B cell (primary cell): ENCODE results near the gene GPATCH8.

ENCODE experiments used
- EZH2 ChIP-seq: IDR thresholded peaks from 2 replicates; pipeline ENCODE4 v1.6.1; 2012; ENCODE audit warnings: borderline replicate concordance, low read depth, mild to moderate bottlenecking, moderate library complexity, low read length; ENCODE audit not compliant: insufficient read depth, poor library complexity, severe bottlenecking
- TF ChIP-seq, protein P1 (sequence below): fragments of 200-600 bp; IDR thresholded peaks from one replicate; pipeline ENCODE4 v1.8.0; 2022; ENCODE audit warnings: antibody characterized with exemption, mild to moderate bottlenecking

DNA sequence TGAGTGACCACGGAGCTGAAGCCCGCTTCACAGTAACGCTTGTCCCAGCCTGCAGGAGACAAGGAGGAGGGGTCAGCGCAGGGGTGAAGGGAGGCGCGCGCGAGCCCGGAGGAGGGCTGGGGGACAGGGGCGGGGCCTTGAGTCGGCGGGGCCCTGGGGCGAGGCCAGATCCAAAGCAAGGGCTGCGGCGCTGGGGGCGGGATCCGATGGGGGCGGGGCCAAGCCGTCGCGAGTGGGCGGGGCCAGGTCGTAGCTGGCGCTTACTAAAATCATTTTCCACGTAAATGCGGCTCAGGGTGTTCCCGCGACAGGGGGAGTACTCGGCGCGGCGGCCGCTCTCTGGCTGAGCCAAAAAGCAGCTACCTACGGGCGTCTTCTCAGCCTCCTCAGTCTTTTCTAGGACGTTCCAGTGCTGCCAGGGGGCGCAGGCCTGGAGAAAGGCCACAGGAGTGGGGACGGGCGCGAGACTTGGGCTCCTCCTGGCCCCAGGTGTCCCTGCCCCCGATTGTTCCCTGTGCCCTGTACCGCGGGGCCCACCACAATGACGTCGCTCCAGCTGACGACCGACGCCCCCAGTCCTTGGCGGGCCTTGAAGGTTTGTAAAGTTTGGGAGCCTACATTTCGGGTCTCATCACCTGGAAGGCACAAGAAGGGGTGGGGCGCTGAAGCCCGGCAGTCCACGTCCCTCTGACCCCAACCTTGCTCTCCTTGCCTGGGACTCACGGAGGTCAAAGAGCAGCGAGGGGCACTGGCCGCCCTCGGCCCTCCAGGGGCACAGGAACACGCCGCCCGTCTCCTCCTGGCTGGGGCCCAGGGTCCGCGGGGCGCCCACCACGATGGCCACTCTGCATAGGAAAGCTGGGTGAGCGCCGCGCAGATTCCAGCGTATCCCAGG, 117.7 kb downstream of the GPATCH8 start:
- TF ChIP-seq, protein P1, sequence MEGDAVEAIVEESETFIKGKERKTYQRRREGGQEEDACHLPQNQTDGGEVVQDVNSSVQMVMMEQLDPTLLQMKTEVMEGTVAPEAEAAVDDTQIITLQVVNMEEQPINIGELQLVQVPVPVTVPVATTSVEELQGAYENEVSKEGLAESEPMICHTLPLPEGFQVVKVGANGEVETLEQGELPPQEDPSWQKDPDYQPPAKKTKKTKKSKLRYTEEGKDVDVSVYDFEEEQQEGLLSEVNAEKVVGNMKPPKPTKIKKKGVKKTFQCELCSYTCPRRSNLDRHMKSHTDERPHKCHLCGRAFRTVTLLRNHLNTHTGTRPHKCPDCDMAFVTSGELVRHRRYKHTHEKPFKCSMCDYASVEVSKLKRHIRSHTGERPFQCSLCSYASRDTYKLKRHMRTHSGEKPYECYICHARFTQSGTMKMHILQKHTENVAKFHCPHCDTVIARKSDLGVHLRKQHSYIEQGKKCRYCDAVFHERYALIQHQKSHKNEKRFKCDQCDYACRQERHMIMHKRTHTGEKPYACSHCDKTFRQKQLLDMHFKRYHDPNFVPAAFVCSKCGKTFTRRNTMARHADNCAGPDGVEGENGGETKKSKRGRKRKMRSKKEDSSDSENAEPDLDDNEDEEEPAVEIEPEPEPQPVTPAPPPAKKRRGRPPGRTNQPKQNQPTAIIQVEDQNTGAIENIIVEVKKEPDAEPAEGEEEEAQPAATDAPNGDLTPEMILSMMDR, result peak; percentile 12
- TF ChIP-seq EZH2, result no peak
